Upper lobe of right lung (tissue), 1 donor: ENCODE data around the gene ANKRD12. TPM values are rescaled to one million over a fixed set of nuclear protein-coding genes. Genes with fewer than 3 reads are reported as not detected.

Source experiments
- ATAC-seq: fragments of 200-7000 bp; cut with Tn5 transposase; one replicate; pipeline ENCODE4 v1.9.1; 2020; ENCODE audit warnings: mild to moderate bottlenecking, moderate library complexity
- DNase-seq: peaks from one replicate; pipeline ENCODE4 v3.0.0-alpha.2; 2020
- H3K27ac ChIP-seq: fragments of 200-600 bp; one replicate; pipeline ENCODE4 v1.8.0; 2022
- H3K27me3 ChIP-seq: fragments of 200-600 bp; one replicate; pipeline ENCODE4 v1.8.0; 2022; ENCODE audit warnings: mild to moderate bottlenecking
- H3K36me3 ChIP-seq: fragments of 200-600 bp; one replicate; pipeline ENCODE4 v1.8.0; 2022
- H3K4me1 ChIP-seq: fragments of 200-600 bp; one replicate; pipeline ENCODE4 v1.8.0; 2022
- H3K4me3 ChIP-seq: fragments of 200-600 bp; one replicate; pipeline ENCODE4 v1.8.0; 2022; ENCODE audit warnings: mild to moderate bottlenecking
- H3K9me3 ChIP-seq: fragments of 200-600 bp; one replicate; pipeline ENCODE4 v1.8.0; 2022
- intact Hi-C: fragments of 100-400 bp; cut with DNase I; formaldehyde crosslinking; loops from one replicate; pipeline ENCODE4 v1.11.0; 2022
- total RNA-seq: library from RNA; stranded (reverse); fragmentation: NEBNext Ultra II Directional; extraction: Animal tissue kit (Norgen Biotek cat#: 25700); gene quantifications from one replicate; pipeline ENCODE4 v1.2.1, GENCODE V29; 2021
- TF ChIP-seq, protein P1 (sequence below): fragments of 200-600 bp; IDR thresholded peaks from one replicate; pipeline ENCODE4 v1.8.0; 2022; ENCODE audit warnings: antibody characterized with exemption
- donor health status: DM: no; HTN: yes; CAD: no; lungs with severe emphysema.

Gene ANKRD12
- total RNA-seq, 1 donor from 2014 or later: 74.2 TPM

DNA sequence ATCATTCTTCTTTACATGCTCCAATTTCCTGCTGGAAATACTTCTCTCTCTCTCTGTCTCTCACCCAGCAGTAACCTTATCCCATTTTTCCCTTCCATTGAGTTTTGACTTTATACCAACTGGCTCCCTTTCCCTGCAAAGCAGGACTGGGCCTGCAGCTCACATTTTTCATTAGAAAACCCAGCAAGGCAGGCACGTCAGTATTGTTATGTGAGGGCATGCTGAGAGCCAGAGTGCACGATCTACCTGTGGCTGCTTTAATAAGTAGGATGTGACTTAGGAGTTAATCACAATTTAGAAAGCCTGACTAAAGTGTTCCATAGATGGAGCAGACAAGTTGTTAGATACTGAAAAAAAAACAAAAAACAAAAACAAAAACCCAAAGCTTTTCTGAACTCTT, 39.2 kb upstream of the ANKRD12 start:
- Histone ChIP-seq H3K4me1 (peaks cover 4% of the 10 kb centered on the region), H3K27ac (no peak overlapping the region), H3K4me3 (no peak overlapping the region), H3K9me3 (no peaks in the 10 kb centered on the region), H3K36me3 (no peaks in the 10 kb centered on the region), H3K27me3 (no peaks in the 10 kb centered on the region)
- DNase-seq (no peak), ATAC-seq (no peak)
- TF ChIP-seq, protein P1, sequence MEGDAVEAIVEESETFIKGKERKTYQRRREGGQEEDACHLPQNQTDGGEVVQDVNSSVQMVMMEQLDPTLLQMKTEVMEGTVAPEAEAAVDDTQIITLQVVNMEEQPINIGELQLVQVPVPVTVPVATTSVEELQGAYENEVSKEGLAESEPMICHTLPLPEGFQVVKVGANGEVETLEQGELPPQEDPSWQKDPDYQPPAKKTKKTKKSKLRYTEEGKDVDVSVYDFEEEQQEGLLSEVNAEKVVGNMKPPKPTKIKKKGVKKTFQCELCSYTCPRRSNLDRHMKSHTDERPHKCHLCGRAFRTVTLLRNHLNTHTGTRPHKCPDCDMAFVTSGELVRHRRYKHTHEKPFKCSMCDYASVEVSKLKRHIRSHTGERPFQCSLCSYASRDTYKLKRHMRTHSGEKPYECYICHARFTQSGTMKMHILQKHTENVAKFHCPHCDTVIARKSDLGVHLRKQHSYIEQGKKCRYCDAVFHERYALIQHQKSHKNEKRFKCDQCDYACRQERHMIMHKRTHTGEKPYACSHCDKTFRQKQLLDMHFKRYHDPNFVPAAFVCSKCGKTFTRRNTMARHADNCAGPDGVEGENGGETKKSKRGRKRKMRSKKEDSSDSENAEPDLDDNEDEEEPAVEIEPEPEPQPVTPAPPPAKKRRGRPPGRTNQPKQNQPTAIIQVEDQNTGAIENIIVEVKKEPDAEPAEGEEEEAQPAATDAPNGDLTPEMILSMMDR: no peak
- intact Hi-C loops: no loop called here

DNA sequence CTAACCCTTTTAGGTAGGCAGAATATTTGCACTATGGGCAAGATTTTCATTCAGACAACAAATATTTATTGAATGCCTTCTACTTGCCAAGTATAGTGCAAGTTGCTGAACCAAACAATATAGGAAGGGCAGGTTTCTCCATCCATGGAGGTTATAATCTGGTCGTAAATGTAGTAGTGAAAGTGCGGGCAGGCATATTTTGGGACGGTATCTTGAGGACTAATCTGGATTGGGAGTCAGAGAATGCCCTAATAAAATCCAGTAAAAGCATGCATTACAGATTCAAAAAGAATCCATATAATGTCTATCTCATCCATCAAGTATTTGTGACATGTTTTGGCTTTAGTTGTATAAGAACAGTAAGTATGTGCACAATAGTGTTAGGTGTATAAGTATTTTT, 35.8 kb upstream of the ANKRD12 start:
- no peaks in the 10 kb centered on the region for H3K27me3 ChIP-seq
- H3K27ac ChIP-seq: no peak overlapping the region
- TF ChIP-seq, protein P1: no peak
- H3K36me3 ChIP-seq: no peaks in the 10 kb centered on the region
- H3K4me3 ChIP-seq: no peak overlapping the region
- H3K4me1 ChIP-seq: peaks cover 20% of the 10 kb centered on the region
- no peak for ATAC-seq
- no peaks in the 10 kb centered on the region for H3K9me3 ChIP-seq
- DNase-seq: no peak
- intact Hi-C loops: no loop called here

DNA sequence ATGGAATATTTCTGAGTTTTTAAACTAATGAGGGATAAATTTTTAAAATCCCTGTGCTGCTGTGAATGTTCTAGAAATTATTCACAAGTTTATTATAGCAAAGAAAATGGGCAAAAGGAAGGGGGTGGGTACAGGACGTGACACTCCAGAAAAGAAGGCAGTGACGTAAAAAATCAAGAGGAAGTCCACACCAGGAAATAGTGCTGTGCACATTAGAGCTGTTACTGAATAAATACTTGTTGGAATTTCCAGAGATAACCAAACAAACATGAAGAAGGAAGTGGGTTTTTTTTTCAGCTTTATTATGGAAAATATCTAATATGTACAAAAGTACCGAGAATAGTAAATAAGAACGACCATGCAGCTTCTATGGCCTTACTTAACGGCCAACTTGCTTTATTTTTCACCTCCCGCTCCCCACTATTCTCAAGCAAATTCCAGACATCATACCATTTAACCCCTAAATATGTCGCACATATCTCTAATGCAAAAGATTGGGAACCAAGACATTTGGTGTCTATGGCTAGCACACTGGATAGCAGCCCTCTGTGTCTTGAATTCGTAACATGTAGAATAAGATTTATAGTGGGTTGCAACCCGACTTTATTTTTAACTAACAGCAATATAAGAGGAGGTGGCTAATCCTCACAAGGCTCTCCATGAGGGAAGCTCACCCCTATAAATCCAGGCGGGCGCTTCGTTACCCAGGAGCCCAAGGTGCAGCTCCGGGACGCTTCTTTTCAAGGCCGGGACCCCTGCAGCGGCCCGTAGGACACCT, 34.7 kb upstream of the ANKRD12 start:
- peak; percentile 43 for ATAC-seq
- peak overlapping the region; percentile 92 for H3K27ac ChIP-seq
- intact Hi-C loops: no loop called here

DNA sequence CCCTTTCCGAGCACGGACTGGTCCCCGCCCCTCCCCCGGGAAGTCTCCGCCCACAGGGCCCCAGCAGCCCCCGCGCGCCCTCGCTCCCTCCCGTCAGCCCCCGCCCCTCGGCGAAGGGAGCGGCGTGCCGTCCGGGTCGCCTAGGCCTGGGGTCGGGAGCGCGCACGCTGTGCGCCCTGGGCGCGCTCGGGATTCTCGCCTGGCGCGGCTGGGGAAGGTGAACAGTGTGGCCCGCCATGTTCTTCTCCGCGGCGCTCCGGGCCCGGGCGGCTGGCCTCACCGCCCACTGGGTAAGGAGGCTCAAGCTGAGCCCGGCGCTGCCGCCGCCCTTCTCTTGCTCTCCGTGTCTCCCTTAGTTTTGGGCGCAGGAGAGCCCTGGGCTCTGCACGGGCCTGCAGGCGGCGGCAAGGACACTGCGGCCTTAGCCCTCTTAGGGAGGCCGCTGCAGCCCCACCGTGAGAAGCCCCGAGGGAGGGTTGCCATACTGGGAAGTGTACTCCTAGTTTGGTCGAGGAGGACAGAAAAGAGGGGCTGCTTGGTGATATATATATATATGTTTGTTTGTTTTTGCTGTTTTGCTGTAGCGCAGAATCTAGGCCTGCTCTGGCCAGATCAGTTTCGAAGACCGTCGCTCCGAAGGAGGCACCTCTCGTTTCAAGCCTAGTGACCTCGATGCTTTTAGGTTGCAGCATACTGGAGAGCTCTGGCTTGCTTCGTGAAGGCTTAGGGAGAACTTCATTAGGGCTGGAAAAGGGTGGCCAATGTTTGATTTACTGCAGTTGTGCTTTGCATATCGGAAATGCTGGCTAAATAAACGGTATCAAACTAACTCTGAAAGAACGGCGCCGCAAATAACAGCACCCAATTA, 33.8 kb upstream of the ANKRD12 start, which contains the start of gene NDUFV2:
Gene NDUFV2 (plus strand): TSS at position 192 of the 868 bp plus-strand sequence. CDS start 45 bp downstream, at position 237.
- intact Hi-C loops: no loop called here
- TF ChIP-seq, protein P1: no peak
- DNase-seq (peak; percentile 99), ATAC-seq (peak; percentile 100)
- Histone ChIP-seq H3K36me3 (no peaks in the 10 kb centered on the region), H3K27ac (peak within 1 kb of the TSS; percentile 92), H3K4me1 (peaks cover 40% of the 10 kb centered on the region), H3K9me3 (no peaks in the 10 kb centered on the region), H3K4me3 (peak within 1 kb of the TSS; percentile 77), H3K27me3 (no peaks in the 10 kb centered on the region)

More for the DNA sequence above, 34.7 kb upstream of the ANKRD12 start:
- TF ChIP-seq, protein P1: no peak
- Histone ChIP-seq H3K9me3 (no peaks in the 10 kb centered on the region), H3K27me3 (no peaks in the 10 kb centered on the region), H3K4me3 (peak overlapping the region; percentile 77), H3K36me3 (no peaks in the 10 kb centered on the region), H3K4me1 (peaks cover 31% of the 10 kb centered on the region)
- no peak for DNase-seq

DNA sequence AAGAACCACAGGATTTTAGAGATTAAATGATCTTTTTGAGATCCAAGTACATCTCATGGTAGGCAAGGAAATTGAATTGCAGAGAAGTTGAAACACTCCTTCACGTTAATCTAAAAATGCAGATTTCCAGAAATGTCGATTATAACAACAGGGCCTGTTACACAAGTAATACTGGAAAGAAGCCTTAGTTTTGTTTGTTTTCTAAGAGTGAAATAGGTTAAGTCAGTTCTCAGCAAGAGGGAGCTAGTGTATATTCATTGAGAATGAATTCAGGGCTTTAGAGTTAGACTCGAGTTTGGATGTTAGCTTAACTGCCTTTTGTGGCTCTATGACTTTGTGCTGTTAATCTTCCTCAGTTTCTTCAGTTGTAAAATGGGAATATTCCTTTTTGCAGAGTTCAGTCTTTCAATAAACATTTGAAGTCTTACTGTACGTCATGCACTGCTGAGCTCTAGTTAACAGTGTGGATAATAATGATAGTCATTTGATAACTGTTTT, 33.2 kb upstream of the ANKRD12 start:
- no peak for DNase-seq
- intact Hi-C loops: no loop called here
- no peaks in the 10 kb centered on the region for H3K9me3 ChIP-seq
- no peak for ATAC-seq
- H3K4me1 ChIP-seq: peaks cover 46% of the 10 kb centered on the region
- peak overlapping the region; percentile 77 for H3K4me3 ChIP-seq
- no peaks in the 10 kb centered on the region for H3K27me3 ChIP-seq
- peak overlapping the region; percentile 92 for H3K27ac ChIP-seq
- TF ChIP-seq, protein P1: no peak
- H3K36me3 ChIP-seq: no peaks in the 10 kb centered on the region
